Uterus (tissue), 2 donors: Measurements from ENCODE around the gene RASL12.

Experiments used
- CTCF ChIP-seq, 4 experiments: fragments of 200-600 bp in 2 of 4; fragments of 450-650 bp in 2 of 4; sonication (generic) in 2 of 4; IDR thresholded peaks; one replicate each; pipeline ENCODE4 v1.5.1; 2016 to 2019; ENCODE audit warnings: antibody characterized with exemption in 4 of 4, mild to moderate bottlenecking in 2 of 4, moderate library complexity in 1 of 4
- POLR2A ChIP-seq, 2 donors: fragments of 450-650 bp; IDR thresholded peaks; one replicate each; pipeline ENCODE4 v1.6.1; 2016; ENCODE audit warnings: antibody characterized with exemption in 2 of 2, mild to moderate bottlenecking in 1 of 2, moderate library complexity in 1 of 2

- no peak for TF ChIP-seq CTCF (IDR thresholded peaks at IDR 0.05)
- no peak for TF ChIP-seq POLR2A (IDR thresholded peaks at IDR 0.05)
Measured at GRCh38 chr15:65096481-65097385, 28.9 kb upstream of the RASL12 start.
